Epithelial cell of esophagus (primary cell): ENCODE measurements around the gene ACP4.

Source experiments
- DNase-seq: peaks from one replicate; pipeline ENCODE4 v3.0.0; 2010; ENCODE audit warnings: low read depth
- H3K4me3 ChIP-seq: 2 replicates; pipeline ENCODE4 v1.5.1; 2011; ENCODE audit warnings: mild to moderate bottlenecking, low read length, control low read depth
- CTCF ChIP-seq: IDR thresholded peaks from 2 replicates; pipeline ENCODE4 v1.5.1; 2011; ENCODE audit warnings: low read depth, mild to moderate bottlenecking, low read length, control low read depth, inconsistent platforms; ENCODE audit not compliant: insufficient read depth; ENCODE audit errors: missing control alignments

Gene ACP4

GRCh38 chr19:50843205-50843604, 53.0 kb downstream of the ACP4 start:
- TF ChIP-seq CTCF = no peak
- H3K4me3 ChIP-seq = no peak overlapping the region
- DNase-seq = no peak

- H3K4me3 ChIP-seq = no peak overlapping the region
- TF ChIP-seq CTCF = no peak
- DNase-seq = no peak
Observed at GRCh38 chr19:50843701-50844221, 53.5 kb downstream of the ACP4 start.

GRCh38 chr19:50844296-50844935, 54.2 kb downstream of the ACP4 start:
- no peak for DNase-seq
- TF ChIP-seq CTCF = no peak
- H3K4me3 ChIP-seq = no peak overlapping the region
